Caco-2 (cell line): Measurements from ENCODE around the gene PPP1R14D. TPM values are rescaled to one million over a fixed set of nuclear protein-coding genes. Genes with fewer than 3 reads are reported as not detected.

Experiments used
- BruUV-seq: library from RNA; stranded (reverse); fragments of 400-500 nt; replicated peaks from 2 replicates; lab custom pipeline; 2021; lab: Mats Ljungman, UMichigan
- CTCF ChIA-PET: fragments of 300-600 bp; sonication (Branson Sonifier 250); formaldehyde crosslinking; loops from one replicate; lab custom pipeline; 2022; ENCODE audit warnings: antibody characterized with exemption; lab: Charles Lee
- POLR2A ChIA-PET: fragments of 300-600 bp; sonication (Branson Sonifier 250); formaldehyde crosslinking; loops from one replicate; lab custom pipeline; 2022; ENCODE audit warnings: antibody characterized with exemption; lab: Charles Lee
- DNase-seq, 2 experiments: peaks; one replicate each; pipeline versions ENCODE4 v3.0.0 to v3.0.0-alpha.2; 2020 to 2022
- H3K27me3 ChIP-seq: replicated peaks from 2 replicates; pipeline ENCODE4 v1.6.0; 2011; ENCODE audit warnings: low read length; ENCODE audit not compliant: control insufficient read depth, insufficient read depth
- H3K36me3 ChIP-seq: 2 replicates; pipeline ENCODE4 v1.5.1; 2011; ENCODE audit warnings: low read length; ENCODE audit not compliant: control insufficient read depth, insufficient read depth
- H3K4me1 ChIP-seq: fragments of 250-450 bp; sonication (Bioruptor Pico); 2 replicates; pipeline ENCODE4 v1.5.1; 2020; ENCODE audit warnings: mild to moderate bottlenecking
- H3K4me3 ChIP-seq: 2 replicates; pipeline ENCODE4 v1.5.1; 2011; ENCODE audit warnings: low read depth, mild to moderate bottlenecking, control low read depth, low read length
- H3K9me3 ChIP-seq: fragments of 250-450 bp; sonication (Bioruptor Pico); 2 replicates; pipeline ENCODE4 v1.5.1; 2020; ENCODE audit warnings: mild to moderate bottlenecking, moderate library complexity
- H3K27ac Mint-ChIP-seq: one replicate; pipeline ENCODE4 v1.8.0; 2022; ENCODE audit warnings: mixed read lengths; ENCODE audit not compliant: unreplicated experiment
- H3K27me3 Mint-ChIP-seq: one replicate; pipeline ENCODE4 v1.8.0; 2022; ENCODE audit warnings: mixed read lengths; ENCODE audit not compliant: insufficient read depth, unreplicated experiment
- H3K36me3 Mint-ChIP-seq: one replicate; pipeline ENCODE4 v1.8.0; 2022; ENCODE audit warnings: mild to moderate bottlenecking, mixed read lengths; ENCODE audit not compliant: insufficient read depth, unreplicated experiment
- H3K4me1 Mint-ChIP-seq: one replicate; pipeline ENCODE4 v1.8.0; 2022; ENCODE audit warnings: low read depth, mixed read lengths; ENCODE audit not compliant: unreplicated experiment
- H3K4me3 Mint-ChIP-seq: one replicate; pipeline ENCODE4 v1.8.0; 2022; ENCODE audit warnings: mild to moderate bottlenecking, moderate library complexity, mixed read lengths; ENCODE audit not compliant: unreplicated experiment
- H3K9me3 Mint-ChIP-seq: one replicate; pipeline ENCODE4 v1.8.0; 2022; ENCODE audit warnings: mixed read lengths; ENCODE audit not compliant: unreplicated experiment
- intact Hi-C: fragments of 100-400 bp; cut with micrococcal nuclease; formaldehyde crosslinking; loops from one replicate; pipeline ENCODE4 v1.10.0; 2022; ENCODE audit not compliant: unreplicated experiment
- total RNA-seq: library from RNA; stranded (reverse); gene quantifications from 2 replicates; pipeline ENCODE4 v1.2.3, GENCODE V29; 2022
- TF ChIP-seq, protein P1 (sequence below), 2 experiments: fragments of 200-600 bp in 1 of 2; IDR thresholded peaks; 1 replicate in 1 of 2; 2 replicates in 1 of 2; pipeline versions ENCODE4 v1.5.1 to v1.8.0; 2011 to 2022; ENCODE audit warnings: antibody characterized with exemption in 1 of 2, control low read depth in 1 of 2, inconsistent platforms in 1 of 2, low read depth in 1 of 2, low read length in 1 of 2, mild to moderate bottlenecking in 1 of 2, moderate library complexity in 1 of 2; ENCODE audit not compliant: insufficient read depth in 1 of 2, severe bottlenecking in 1 of 2, unreplicated experiment in 1 of 2

PPP1R14D gene
- total RNA-seq, 1 experiment from 2014 or later = 0.43 TPM

DNA sequence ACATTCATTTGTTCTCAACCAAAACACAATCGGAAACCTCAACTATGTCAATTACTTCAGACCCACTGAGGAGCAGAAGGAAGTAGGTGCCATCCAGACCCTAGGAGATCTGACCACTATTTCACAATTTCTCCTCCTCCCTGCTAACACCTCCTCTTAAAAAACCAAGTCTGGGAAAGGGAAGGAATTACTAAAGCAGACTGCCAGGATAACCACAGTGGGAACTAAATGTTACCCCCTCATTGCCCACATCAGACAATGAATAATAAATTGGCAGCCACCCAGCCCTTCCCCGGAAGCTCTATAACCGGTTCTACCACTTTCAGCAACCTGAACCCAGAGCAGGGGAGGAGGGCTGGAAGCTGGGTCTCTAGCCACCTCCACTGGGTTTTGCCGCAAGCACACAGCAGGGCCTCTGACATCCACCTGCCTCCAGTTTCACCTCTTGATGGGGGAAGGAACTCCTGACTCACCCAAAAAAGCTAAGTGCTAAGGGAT is 41.1 kb downstream of the PPP1R14D start:
- H3K9me3 ChIP-seq = no peaks in the 10 kb centered on the region
- no peaks in the 10 kb centered on the region for H3K9me3 Mint-ChIP-seq
- no peak for DNase-seq
- ChIA-PET CTCF (interaction anchor here (0.5 to 2.2 kb wide), 6 partner anchors 9 to 140 kb away, joined by 3 to 6 read pairs (median 3); partner anchors contain the start of gene RHOV), POLR2A (interaction anchor here (1.0 to 1.2 kb wide), 2 partner anchors 70 to 865 kb away, joined by 3 to 4 read pairs; no protein-coding TSS in a partner anchor)
- no TSS peak for BruUV-seq
- H3K36me3 Mint-ChIP-seq = no peaks in the 10 kb centered on the region
- no peak overlapping the region for H3K27ac Mint-ChIP-seq
- no peaks in the 10 kb centered on the region; the same call in 1 of the 2 replicates for H3K36me3 ChIP-seq
- H3K4me1 ChIP-seq = peaks cover 14% of the 10 kb centered on the region
- intact Hi-C loops = loop anchor here (10.0 kb wide), 1 partner anchor 193 kb away; the partner anchor contains the start of gene KNL1
- no peaks in the 10 kb centered on the region for H3K27me3 Mint-ChIP-seq
- no peaks in the 10 kb centered on the region for H3K27me3 ChIP-seq
- TF ChIP-seq, protein P1, sequence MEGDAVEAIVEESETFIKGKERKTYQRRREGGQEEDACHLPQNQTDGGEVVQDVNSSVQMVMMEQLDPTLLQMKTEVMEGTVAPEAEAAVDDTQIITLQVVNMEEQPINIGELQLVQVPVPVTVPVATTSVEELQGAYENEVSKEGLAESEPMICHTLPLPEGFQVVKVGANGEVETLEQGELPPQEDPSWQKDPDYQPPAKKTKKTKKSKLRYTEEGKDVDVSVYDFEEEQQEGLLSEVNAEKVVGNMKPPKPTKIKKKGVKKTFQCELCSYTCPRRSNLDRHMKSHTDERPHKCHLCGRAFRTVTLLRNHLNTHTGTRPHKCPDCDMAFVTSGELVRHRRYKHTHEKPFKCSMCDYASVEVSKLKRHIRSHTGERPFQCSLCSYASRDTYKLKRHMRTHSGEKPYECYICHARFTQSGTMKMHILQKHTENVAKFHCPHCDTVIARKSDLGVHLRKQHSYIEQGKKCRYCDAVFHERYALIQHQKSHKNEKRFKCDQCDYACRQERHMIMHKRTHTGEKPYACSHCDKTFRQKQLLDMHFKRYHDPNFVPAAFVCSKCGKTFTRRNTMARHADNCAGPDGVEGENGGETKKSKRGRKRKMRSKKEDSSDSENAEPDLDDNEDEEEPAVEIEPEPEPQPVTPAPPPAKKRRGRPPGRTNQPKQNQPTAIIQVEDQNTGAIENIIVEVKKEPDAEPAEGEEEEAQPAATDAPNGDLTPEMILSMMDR (IDR thresholded peaks at IDR 0.05; ENCODE audit: insufficient read depth in 1 of 2, low read depth in 1 of 2, low read length in 1 of 2, severe bottlenecking in 1 of 2, unreplicated experiment in 1 of 2) = no peak
- H3K4me1 Mint-ChIP-seq = peaks cover 15% of the 10 kb centered on the region
- no peak overlapping the region for H3K4me3 Mint-ChIP-seq
- no peak overlapping the region for H3K4me3 ChIP-seq

DNA sequence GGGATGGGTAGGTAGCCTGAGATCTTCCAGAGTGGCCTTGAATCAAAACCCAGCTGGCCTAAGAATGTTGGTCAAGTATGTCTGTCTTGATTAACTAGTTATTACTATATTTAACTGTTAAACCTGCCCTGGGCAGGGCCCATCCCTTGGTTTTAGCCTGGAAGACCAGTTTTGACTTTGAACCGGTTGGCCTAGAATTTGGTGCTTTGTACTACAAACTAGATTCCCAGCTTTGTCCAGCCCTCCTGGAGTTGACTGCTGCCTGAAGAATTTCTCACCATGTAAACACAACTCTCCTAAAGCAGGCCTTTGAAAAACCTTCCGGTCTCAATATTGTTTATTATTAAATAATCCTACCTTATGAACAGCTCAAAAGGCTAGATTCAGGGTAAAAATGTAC is 42.7 kb downstream of the PPP1R14D start:
- TF ChIP-seq, protein P1 (IDR thresholded peaks at IDR 0.05; ENCODE audit: insufficient read depth in 1 of 2, low read depth in 1 of 2, low read length in 1 of 2, severe bottlenecking in 1 of 2, unreplicated experiment in 1 of 2) = no peak
- intact Hi-C loops = loop anchor here (10.0 kb wide), 1 partner anchor 191 kb away; the partner anchor contains the start of gene KNL1
- POLR2A ChIA-PET = no interaction called here

DNA sequence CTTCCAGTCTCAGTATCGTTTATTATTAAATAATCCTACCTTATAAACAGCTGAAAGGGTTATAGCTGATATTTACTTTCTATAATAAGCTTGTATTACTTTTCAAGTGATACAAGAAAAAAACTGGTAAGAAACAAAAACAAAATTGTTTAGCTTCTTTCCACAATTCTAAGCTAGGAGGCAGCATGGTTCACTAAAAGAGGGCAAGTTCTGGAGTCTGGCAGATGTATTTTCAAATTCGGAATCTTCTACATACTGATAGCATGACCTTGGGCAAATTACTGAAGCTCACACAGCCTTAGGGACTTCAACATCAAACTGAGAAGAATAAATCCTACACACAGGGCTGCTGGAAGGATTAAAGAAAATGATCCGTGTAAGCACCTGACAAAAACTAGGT is 43.3 kb downstream of the PPP1R14D start:
- Mint-ChIP-seq H3K27me3 (no peaks in the 10 kb centered on the region), H3K4me3 (no peak overlapping the region), H3K9me3 (no peaks in the 10 kb centered on the region), H3K4me1 (peaks cover 15% of the 10 kb centered on the region), H3K36me3 (no peaks in the 10 kb centered on the region), H3K27ac (no peak overlapping the region)
- BruUV-seq = no TSS peak
- H3K27me3 ChIP-seq = no peaks in the 10 kb centered on the region
- TF ChIP-seq, protein P1 (IDR thresholded peaks at IDR 0.05; ENCODE audit: insufficient read depth in 1 of 2, low read depth in 1 of 2, low read length in 1 of 2, severe bottlenecking in 1 of 2, unreplicated experiment in 1 of 2) = peak in 1 of 2 experiments; percentile 19
- no peaks in the 10 kb centered on the region; the same call in 1 of the 2 replicates for H3K36me3 ChIP-seq
- ChIA-PET CTCF (interaction anchor here (0.7 to 2.4 kb wide), 12 partner anchors 15 to 119 kb away, joined by 3 to 13 read pairs (median 6); partner anchors contain the start of genes RHOV, SPINT1 and VPS18), POLR2A (no interaction called here)
- no peaks in the 10 kb centered on the region for H3K9me3 ChIP-seq
- H3K4me1 ChIP-seq = peaks cover 14% of the 10 kb centered on the region
- intact Hi-C loops = loop anchor here (10.0 kb wide), 1 partner anchor 190 kb away; the partner anchor contains the start of gene KNL1
- H3K4me3 ChIP-seq = no peak overlapping the region
- no peak for DNase-seq

More for the DNA sequence above, 42.7 kb downstream of the PPP1R14D start:
- no peak for DNase-seq
- Mint-ChIP-seq H3K9me3 (no peaks in the 10 kb centered on the region), H3K27ac (no peak overlapping the region), H3K27me3 (no peaks in the 10 kb centered on the region), H3K36me3 (no peaks in the 10 kb centered on the region), H3K4me1 (peaks cover 15% of the 10 kb centered on the region), H3K4me3 (no peak overlapping the region)
- no peaks in the 10 kb centered on the region for H3K27me3 ChIP-seq
- no peaks in the 10 kb centered on the region for H3K9me3 ChIP-seq
- CTCF ChIA-PET = interaction anchor here (0.7 to 2.4 kb wide), 12 partner anchors 15 to 118 kb away, joined by 3 to 13 read pairs (median 4); partner anchors contain the start of genes RHOV and VPS18
- no TSS peak for BruUV-seq
- H3K36me3 ChIP-seq = no peaks in the 10 kb centered on the region; the same call in 1 of the 2 replicates
- peaks cover 14% of the 10 kb centered on the region for H3K4me1 ChIP-seq
- H3K4me3 ChIP-seq = no peak overlapping the region
